ENCODE results near the gene AKR1B15.
A peak's percentile ranks its signal among the peaks of the same experiment; 100 is the strongest.

Gene AKR1B15

DNA sequence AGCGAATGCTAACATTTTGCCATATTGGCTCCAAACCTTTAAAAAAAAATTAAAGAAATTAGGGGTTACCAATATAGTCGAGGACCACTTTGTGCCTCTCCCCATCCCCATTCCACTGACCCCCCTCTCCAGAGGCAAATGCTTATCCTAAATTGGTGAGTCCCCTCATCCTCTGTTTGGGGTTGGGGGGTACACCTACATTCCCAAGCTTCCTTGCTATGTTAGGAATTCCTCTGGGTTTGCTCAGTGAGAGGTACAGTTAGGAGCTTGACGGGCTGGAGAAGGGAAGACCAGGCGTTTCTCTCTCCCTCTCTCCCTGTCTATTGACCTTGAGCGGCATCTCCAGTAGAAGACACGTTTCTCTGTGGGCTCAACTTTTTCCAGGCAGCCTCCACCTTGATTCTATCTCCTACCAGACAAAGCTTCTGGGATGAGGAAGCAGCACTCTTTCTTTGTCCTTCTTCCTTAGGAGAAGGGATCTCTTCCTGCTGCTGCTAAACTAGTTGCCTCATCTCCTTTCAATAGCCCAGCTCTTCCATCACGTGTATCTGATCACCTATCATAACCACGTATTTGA, 6.6 kb upstream of the AKR1B15 start:
- H3K4me3 ChIP-seq (ENCODE audit: low read depth, low read length): no peak overlapping the region
- TF ChIP-seq, protein P1, sequence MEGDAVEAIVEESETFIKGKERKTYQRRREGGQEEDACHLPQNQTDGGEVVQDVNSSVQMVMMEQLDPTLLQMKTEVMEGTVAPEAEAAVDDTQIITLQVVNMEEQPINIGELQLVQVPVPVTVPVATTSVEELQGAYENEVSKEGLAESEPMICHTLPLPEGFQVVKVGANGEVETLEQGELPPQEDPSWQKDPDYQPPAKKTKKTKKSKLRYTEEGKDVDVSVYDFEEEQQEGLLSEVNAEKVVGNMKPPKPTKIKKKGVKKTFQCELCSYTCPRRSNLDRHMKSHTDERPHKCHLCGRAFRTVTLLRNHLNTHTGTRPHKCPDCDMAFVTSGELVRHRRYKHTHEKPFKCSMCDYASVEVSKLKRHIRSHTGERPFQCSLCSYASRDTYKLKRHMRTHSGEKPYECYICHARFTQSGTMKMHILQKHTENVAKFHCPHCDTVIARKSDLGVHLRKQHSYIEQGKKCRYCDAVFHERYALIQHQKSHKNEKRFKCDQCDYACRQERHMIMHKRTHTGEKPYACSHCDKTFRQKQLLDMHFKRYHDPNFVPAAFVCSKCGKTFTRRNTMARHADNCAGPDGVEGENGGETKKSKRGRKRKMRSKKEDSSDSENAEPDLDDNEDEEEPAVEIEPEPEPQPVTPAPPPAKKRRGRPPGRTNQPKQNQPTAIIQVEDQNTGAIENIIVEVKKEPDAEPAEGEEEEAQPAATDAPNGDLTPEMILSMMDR (IDR thresholded peaks at IDR 0.05; ENCODE audit: borderline replicate concordance, insufficient read depth, low read depth, low read length): no peak

DNA sequence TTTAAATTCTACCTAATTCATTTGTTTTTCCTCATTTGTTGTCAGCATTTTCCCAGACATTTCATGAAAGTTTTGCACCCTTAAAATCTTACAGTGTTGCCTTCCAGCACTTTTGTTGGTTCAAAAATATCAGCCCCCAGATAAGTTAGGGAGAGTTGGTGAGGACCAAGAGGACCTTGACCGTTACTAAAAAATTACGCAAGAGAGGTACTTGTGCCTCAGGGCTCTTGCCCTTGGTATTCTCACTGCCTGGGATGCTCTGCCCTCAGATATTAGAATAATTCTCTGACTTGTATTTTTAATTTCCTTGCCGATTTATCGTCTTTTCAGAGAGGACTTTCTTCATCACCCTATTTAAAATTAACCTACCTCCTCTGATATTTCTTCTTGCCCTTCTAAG, 3.5 kb upstream of the AKR1B15 start:
- TF ChIP-seq, protein P1 (IDR thresholded peaks at IDR 0.05; ENCODE audit: borderline replicate concordance, insufficient read depth, low read depth, low read length): no peak
- no peak overlapping the region for H3K4me3 ChIP-seq (ENCODE audit: low read depth, low read length)

DNA sequence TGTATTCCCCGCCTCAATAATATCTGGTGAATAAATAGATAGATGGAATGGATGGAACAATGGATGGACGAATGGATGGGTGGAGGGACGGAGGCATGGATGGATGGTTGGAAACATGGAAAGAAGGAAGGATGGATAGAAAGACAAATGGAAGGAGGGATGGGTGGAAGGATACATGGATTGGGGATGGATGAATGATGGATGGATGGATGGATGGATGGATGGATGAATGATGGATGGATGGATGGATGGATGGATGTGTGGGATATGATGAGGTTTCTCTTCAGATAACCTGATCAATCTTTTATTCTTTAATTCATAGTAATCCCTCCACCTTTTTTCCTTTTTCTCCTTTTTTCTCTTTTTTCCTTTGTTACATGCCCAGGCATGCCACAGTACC, 3.0 kb upstream of the AKR1B15 start:
- H3K4me3 ChIP-seq (ENCODE audit: low read depth, low read length): no peak overlapping the region
- TF ChIP-seq, protein P1 (IDR thresholded peaks at IDR 0.05; ENCODE audit: borderline replicate concordance, insufficient read depth, low read depth, low read length): no peak

- TF ChIP-seq, protein P1 (IDR thresholded peaks at IDR 0.05; ENCODE audit: borderline replicate concordance, insufficient read depth, low read depth, low read length): no peak
- no peak overlapping the region for H3K4me3 ChIP-seq (ENCODE audit: low read depth, low read length)
These were observed 2.0 kb upstream of the AKR1B15 start for GRCh38 chr7:134546955-134547354.

DNA sequence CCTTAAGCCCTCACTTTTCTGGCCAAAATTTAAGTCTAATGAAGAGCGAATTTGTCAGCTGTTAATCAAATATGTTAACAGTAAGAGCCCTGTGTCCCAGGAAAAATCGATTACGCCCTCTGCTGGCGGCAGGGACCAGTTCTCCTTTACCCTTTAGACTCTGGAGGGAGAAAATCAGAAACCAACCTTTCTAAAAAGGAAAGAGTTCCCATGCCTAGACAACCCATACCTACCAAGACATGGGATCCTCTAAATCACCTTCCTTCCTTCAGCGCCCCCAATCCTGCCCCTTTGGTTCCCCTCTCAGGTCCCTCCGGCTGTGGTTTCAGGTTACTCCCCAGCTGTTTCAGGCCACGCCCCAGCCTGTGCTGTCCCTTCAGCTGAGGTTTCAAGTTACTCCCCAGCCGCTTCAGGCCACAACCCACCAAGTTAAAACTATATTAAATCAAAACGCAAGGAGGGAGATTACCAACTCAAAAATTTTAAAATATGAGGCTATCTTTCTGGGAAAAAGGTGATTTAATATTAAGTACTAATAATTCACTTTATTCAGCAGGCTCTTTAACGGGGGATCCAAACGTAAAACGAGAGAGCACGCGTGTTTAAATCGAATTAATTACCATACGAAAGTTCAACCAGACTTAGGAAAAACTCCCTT, 1.4 kb upstream of the AKR1B15 start:
- H3K4me3 ChIP-seq (ENCODE audit: low read depth, low read length): no peak overlapping the region
- TF ChIP-seq, protein P1 (IDR thresholded peaks at IDR 0.05; ENCODE audit: borderline replicate concordance, insufficient read depth, low read depth, low read length): peak; percentile 66

- TF ChIP-seq, protein P1 (IDR thresholded peaks at IDR 0.05; ENCODE audit: borderline replicate concordance, insufficient read depth, low read depth, low read length): no peak
- no peak overlapping the region for H3K4me3 ChIP-seq (ENCODE audit: low read depth, low read length)
These were observed 456 bp downstream of the AKR1B15 start for GRCh38 chr7:134549366-134549765.

DNA sequence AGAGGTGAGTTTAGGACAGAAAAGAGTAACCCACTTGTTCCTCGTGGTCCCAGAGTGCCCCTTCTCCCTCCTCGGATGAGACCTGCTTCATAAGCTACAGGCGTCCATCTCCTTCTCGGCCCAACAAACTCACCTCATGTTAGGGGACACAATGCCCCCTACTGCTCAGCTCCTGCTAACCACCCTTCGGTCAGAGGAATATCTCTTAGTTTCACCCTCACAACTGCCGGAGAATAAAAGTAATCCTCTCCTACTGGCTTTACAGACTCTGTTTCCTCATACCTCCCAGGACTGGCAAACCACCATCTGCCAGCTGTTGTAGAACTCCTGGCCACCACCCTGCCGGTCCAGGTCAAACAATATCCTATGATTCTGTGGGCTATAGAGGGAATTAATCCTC, 3.2 kb downstream of the AKR1B15 start:
- no peak overlapping the region for H3K4me3 ChIP-seq (ENCODE audit: low read depth, low read length)
- TF ChIP-seq, protein P1 (IDR thresholded peaks at IDR 0.05; ENCODE audit: borderline replicate concordance, insufficient read depth, low read depth, low read length): no peak
